GM12878 (cell line): ENCODE data around the gene GLE1. TPM values are rescaled to one million over a fixed set of nuclear protein-coding genes. Genes with fewer than 3 reads are reported as not detected.

Experiments
- ESRRA ChIP-seq: IDR thresholded peaks from 2 replicates; pipeline ENCODE4 v1.6.1; 2012; ENCODE audit warnings: mild to moderate bottlenecking, low read length, improper control_type of control experiment
- KLF5 ChIP-seq: fragments of 450-650 bp; IDR thresholded peaks from 2 replicates; pipeline ENCODE4 v1.6.1; 2014; ENCODE audit warnings: mild to moderate bottlenecking; ENCODE audit not compliant: partially characterized antibody
- RELA ChIP-seq: fragments of 450-650 bp; IDR thresholded peaks from 2 replicates; pipeline ENCODE4 v1.8.0; 2014; ENCODE audit warnings: borderline replicate concordance; ENCODE audit not compliant: partially characterized antibody
- SIN3A ChIP-seq: IDR thresholded peaks from 2 replicates; pipeline ENCODE4 v1.6.1; 2012; ENCODE audit warnings: low read depth, low read length, improper control_type of control experiment
- TCF12 ChIP-seq: IDR thresholded peaks from 2 replicates; pipeline ENCODE4 v1.6.1; 2011; ENCODE audit warnings: low read depth, mild to moderate bottlenecking, low read length
- ZBED1 ChIP-seq: IDR thresholded peaks from 2 replicates; pipeline ENCODE4 v1.6.1; 2016; ENCODE audit warnings: borderline replicate concordance
- ZNF622 ChIP-seq: fragments of 450-650 bp; IDR thresholded peaks from 2 replicates; pipeline ENCODE4 v1.6.1; 2017; ENCODE audit warnings: mild to moderate bottlenecking, inconsistent platforms
- ZSCAN29 ChIP-seq: fragments of 450-650 bp; IDR thresholded peaks from 2 replicates; pipeline ENCODE4 v1.6.1; 2017; ENCODE audit warnings: mild to moderate bottlenecking, moderate library complexity
- polyA plus RNA-seq, 11 experiments: library from polyadenylated mRNA; depleted of rRNA in 4 of 11; unstranded in 6 of 11; stranded (reverse) in 5 of 11; fragments of >200 nt; fragmentation: Nextera tagmentation in 4 of 11; fragmentation: Illumina TruSeq in 1 of 11; extraction: Ambion mirVana in 4 of 11; extraction: Trizol in 1 of 11; gene quantifications; 1 replicate in 1 of 11; 2 replicates in 10 of 11; pipeline versions ENCODE4 v1.2.1 to v1.2.3, GENCODE V29; 2011 to 2016; ENCODE audit warnings: inconsistent platforms in 2 of 11, missing spikeins in 2 of 11, low read depth in 1 of 11
- total RNA-seq, 4 experiments: library from RNA; depleted of rRNA in 3 of 4; stranded (reverse); fragments of >200 nt in 3 of 4; fragmentation: Illumina TruSeq in 1 of 4; extraction: Trizol in 1 of 4; gene quantifications; 2 replicates each; pipeline versions ENCODE4 v1.2.1 to v1.2.3, GENCODE V29; 2013 to 2021
- TF ChIP-seq, protein P1 (sequence below): IDR thresholded peaks from 2 replicates; pipeline ENCODE4 v1.6.1; 2011; ENCODE audit warnings: mild to moderate bottlenecking, low read depth, low read length, moderate library complexity; ENCODE audit not compliant: insufficient replicate concordance
- TF ChIP-seq, protein P2 (sequence below): fragments of 450-650 bp; formaldehyde crosslinking; IDR thresholded peaks from 2 replicates; pipeline ENCODE4 v1.4.0; 2020; ENCODE audit warnings: mild to moderate bottlenecking, moderate library complexity
- TF ChIP-seq, protein P3 (sequence below): fragments of 450-650 bp; conservative IDR thresholded peaks from 2 replicates; pipeline ENCODE4 v1.6.1; 2017; ENCODE audit warnings: mild to moderate bottlenecking, moderate library complexity
- TF ChIP-seq, protein P4 (sequence below): fragments of 450-650 bp; IDR thresholded peaks from 2 replicates; pipeline ENCODE4 v1.6.1; 2017; ENCODE audit warnings: mild to moderate bottlenecking, moderate library complexity
- TF ChIP-seq, protein P5 (sequence below), 3 experiments: IDR thresholded peaks in 2 of 3; conservative IDR thresholded peaks in 1 of 3; 2 replicates each; pipeline ENCODE4 v1.5.1; 2011; ENCODE audit warnings: low read depth in 3 of 3, low read length in 3 of 3, mild to moderate bottlenecking in 3 of 3, control low read depth in 2 of 3, moderate library complexity in 2 of 3, inconsistent platforms in 1 of 3, mixed read lengths in 1 of 3; ENCODE audit not compliant: control insufficient read depth in 2 of 3, insufficient read depth in 1 of 3; ENCODE audit errors: extremely low read depth in 1 of 3
- TF ChIP-seq, protein P6 (sequence below): fragments of 450-650 bp; IDR thresholded peaks from 2 replicates; pipeline ENCODE4 v1.6.1; 2016; ENCODE audit warnings: mild to moderate bottlenecking

The GLE1 gene
- total and polyA plus RNA-seq, 10 of the 15 experiments (the other 5 are each of a cell fraction or from before 2014, with no cell fraction given): 17.4 to 52.0 (median 37.7) TPM

DNA sequence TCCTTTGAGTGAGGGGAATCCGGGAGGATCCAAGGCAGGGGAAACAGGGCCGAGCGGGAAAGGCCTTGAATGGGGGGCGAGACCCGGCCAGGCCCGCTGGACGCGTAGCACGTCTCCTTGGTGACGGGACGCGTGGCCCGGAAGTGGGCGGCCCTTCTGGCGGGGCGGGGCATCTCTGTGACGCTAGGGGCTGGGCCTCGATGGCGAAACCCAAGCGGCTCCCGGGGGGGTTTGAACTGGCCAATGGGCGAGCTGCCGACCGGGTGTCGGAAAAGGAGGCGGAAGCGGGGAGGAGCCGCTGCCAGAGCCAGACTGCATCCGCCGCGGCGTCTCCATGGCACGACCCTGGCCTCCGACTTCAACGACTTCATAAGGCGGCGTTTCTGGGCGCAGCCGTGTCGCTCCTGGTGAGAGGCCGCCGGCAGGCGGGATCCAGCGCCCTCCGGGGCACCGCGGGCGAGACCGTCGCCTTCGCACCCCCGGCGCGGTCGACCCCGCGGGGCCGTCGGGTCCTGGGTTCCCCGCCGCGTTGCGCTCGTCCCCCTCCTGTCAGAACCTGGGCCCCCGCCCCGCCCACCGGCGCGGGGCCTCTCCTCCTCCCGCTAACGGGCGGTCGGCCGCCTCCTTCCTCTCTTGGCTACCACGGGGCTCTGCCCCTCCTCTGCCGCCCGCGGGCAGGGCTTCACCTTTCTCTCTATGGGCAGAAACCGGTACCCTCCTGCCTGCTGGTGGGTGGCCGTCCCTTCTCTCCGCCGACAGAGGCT is 48.5 kb upstream of the GLE1 start, which contains the start of gene ODF2 (continued):
- TF ChIP-seq SIN3A: peak; percentile 94
- TF ChIP-seq, protein P1, sequence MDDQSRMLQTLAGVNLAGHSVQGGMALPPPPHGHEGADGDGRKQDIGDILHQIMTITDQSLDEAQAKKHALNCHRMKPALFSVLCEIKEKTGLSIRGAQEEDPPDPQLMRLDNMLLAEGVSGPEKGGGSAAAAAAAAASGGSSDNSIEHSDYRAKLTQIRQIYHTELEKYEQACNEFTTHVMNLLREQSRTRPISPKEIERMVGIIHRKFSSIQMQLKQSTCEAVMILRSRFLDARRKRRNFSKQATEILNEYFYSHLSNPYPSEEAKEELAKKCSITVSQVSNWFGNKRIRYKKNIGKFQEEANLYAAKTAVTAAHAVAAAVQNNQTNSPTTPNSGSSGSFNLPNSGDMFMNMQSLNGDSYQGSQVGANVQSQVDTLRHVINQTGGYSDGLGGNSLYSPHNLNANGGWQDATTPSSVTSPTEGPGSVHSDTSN: no peak
- TF ChIP-seq ESRRA: no peak
- TF ChIP-seq, protein P2, sequence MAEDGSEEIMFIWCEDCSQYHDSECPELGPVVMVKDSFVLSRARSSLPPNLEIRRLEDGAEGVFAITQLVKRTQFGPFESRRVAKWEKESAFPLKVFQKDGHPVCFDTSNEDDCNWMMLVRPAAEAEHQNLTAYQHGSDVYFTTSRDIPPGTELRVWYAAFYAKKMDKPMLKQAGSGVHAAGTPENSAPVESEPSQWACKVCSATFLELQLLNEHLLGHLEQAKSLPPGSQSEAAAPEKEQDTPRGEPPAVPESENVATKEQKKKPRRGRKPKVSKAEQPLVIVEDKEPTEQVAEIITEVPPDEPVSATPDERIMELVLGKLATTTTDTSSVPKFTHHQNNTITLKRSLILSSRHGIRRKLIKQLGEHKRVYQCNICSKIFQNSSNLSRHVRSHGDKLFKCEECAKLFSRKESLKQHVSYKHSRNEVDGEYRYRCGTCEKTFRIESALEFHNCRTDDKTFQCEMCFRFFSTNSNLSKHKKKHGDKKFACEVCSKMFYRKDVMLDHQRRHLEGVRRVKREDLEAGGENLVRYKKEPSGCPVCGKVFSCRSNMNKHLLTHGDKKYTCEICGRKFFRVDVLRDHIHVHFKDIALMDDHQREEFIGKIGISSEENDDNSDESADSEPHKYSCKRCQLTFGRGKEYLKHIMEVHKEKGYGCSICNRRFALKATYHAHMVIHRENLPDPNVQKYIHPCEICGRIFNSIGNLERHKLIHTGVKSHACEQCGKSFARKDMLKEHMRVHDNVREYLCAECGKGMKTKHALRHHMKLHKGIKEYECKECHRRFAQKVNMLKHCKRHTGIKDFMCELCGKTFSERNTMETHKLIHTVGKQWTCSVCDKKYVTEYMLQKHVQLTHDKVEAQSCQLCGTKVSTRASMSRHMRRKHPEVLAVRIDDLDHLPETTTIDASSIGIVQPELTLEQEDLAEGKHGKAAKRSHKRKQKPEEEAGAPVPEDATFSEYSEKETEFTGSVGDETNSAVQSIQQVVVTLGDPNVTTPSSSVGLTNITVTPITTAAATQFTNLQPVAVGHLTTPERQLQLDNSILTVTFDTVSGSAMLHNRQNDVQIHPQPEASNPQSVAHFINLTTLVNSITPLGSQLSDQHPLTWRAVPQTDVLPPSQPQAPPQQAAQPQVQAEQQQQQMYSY (CRISPR knock-in tag): no peak
- peak; percentile 29; the same call in 1 of the 2 replicates for TF ChIP-seq ZSCAN29
- TF ChIP-seq ZBED1: no peak
- TF ChIP-seq, protein P3, sequence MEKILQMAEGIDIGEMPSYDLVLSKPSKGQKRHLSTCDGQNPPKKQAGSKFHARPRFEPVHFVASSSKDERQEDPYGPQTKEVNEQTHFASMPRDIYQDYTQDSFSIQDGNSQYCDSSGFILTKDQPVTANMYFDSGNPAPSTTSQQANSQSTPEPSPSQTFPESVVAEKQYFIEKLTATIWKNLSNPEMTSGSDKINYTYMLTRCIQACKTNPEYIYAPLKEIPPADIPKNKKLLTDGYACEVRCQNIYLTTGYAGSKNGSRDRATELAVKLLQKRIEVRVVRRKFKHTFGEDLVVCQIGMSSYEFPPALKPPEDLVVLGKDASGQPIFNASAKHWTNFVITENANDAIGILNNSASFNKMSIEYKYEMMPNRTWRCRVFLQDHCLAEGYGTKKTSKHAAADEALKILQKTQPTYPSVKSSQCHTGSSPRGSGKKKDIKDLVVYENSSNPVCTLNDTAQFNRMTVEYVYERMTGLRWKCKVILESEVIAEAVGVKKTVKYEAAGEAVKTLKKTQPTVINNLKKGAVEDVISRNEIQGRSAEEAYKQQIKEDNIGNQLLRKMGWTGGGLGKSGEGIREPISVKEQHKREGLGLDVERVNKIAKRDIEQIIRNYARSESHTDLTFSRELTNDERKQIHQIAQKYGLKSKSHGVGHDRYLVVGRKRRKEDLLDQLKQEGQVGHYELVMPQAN: peak; percentile 93
- TF ChIP-seq, protein P4, sequence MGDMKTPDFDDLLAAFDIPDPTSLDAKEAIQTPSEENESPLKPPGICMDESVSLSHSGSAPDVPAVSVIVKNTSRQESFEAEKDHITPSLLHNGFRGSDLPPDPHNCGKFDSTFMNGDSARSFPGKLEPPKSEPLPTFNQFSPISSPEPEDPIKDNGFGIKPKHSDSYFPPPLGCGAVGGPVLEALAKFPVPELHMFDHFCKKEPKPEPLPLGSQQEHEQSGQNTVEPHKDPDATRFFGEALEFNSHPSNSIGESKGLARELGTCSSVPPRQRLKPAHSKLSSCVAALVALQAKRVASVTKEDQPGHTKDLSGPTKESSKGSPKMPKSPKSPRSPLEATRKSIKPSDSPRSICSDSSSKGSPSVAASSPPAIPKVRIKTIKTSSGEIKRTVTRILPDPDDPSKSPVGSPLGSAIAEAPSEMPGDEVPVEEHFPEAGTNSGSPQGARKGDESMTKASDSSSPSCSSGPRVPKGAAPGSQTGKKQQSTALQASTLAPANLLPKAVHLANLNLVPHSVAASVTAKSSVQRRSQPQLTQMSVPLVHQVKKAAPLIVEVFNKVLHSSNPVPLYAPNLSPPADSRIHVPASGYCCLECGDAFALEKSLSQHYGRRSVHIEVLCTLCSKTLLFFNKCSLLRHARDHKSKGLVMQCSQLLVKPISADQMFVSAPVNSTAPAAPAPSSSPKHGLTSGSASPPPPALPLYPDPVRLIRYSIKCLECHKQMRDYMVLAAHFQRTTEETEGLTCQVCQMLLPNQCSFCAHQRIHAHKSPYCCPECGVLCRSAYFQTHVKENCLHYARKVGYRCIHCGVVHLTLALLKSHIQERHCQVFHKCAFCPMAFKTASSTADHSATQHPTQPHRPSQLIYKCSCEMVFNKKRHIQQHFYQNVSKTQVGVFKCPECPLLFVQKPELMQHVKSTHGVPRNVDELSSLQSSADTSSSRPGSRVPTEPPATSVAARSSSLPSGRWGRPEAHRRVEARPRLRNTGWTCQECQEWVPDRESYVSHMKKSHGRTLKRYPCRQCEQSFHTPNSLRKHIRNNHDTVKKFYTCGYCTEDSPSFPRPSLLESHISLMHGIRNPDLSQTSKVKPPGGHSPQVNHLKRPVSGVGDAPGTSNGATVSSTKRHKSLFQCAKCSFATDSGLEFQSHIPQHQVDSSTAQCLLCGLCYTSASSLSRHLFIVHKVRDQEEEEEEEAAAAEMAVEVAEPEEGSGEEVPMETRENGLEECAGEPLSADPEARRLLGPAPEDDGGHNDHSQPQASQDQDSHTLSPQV: no peak
- no peak for TF ChIP-seq ZNF622
- TF ChIP-seq, protein P5, sequence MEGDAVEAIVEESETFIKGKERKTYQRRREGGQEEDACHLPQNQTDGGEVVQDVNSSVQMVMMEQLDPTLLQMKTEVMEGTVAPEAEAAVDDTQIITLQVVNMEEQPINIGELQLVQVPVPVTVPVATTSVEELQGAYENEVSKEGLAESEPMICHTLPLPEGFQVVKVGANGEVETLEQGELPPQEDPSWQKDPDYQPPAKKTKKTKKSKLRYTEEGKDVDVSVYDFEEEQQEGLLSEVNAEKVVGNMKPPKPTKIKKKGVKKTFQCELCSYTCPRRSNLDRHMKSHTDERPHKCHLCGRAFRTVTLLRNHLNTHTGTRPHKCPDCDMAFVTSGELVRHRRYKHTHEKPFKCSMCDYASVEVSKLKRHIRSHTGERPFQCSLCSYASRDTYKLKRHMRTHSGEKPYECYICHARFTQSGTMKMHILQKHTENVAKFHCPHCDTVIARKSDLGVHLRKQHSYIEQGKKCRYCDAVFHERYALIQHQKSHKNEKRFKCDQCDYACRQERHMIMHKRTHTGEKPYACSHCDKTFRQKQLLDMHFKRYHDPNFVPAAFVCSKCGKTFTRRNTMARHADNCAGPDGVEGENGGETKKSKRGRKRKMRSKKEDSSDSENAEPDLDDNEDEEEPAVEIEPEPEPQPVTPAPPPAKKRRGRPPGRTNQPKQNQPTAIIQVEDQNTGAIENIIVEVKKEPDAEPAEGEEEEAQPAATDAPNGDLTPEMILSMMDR (IDR thresholded peaks at IDR 0.05 in 2 of 3, conservative IDR thresholded peaks at IDR 0.05 in 1 of 3; ENCODE audit: control insufficient read depth in 2 of 3, extremely low read depth in 1 of 3, insufficient read depth in 1 of 3, low read depth in 3 of 3, low read length in 3 of 3): 0 out of 6 replicates have a peak, but pooled peaks of 1 of the 3 experiments have one; percentile 1
- TF ChIP-seq, protein P6, sequence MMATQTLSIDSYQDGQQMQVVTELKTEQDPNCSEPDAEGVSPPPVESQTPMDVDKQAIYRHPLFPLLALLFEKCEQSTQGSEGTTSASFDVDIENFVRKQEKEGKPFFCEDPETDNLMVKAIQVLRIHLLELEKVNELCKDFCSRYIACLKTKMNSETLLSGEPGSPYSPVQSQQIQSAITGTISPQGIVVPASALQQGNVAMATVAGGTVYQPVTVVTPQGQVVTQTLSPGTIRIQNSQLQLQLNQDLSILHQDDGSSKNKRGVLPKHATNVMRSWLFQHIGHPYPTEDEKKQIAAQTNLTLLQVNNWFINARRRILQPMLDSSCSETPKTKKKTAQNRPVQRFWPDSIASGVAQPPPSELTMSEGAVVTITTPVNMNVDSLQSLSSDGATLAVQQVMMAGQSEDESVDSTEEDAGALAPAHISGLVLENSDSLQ: peak; percentile 6; the same call in 1 of the 2 replicates
- TF ChIP-seq KLF5: peak; percentile 22
- no peak for TF ChIP-seq TCF12
- TF ChIP-seq RELA: peak; percentile 22
